Activated T-cell treated with anti-CD3 and anti-CD28 coated beads, Interleukin-2, amount 50 U/mL, for 24 hours (primary cell): ENCODE measurements around the gene PAM.

ENCODE experiments used
- DNase-seq: peaks from one replicate; pipeline ENCODE4 v3.0.0-alpha.2; 2020
- H3K27ac Mint-ChIP-seq: 2 replicates; pipeline ENCODE4 v1.8.0; 2020; ENCODE audit warnings: mild to moderate bottlenecking, mixed read lengths
- H3K27me3 Mint-ChIP-seq: 2 replicates; pipeline ENCODE4 v1.8.0; 2020; ENCODE audit warnings: mixed read lengths
- H3K36me3 Mint-ChIP-seq: 2 replicates; pipeline ENCODE4 v1.8.0; 2020; ENCODE audit warnings: low read depth, mixed read lengths
- H3K4me1 Mint-ChIP-seq: 2 replicates; pipeline ENCODE4 v1.8.0; 2020; ENCODE audit warnings: low read depth, mixed read lengths
- H3K4me3 Mint-ChIP-seq: 2 replicates; pipeline ENCODE4 v1.8.0; 2020; ENCODE audit warnings: mild to moderate bottlenecking, moderate library complexity, mixed read lengths
- H3K9me3 Mint-ChIP-seq: 2 replicates; pipeline ENCODE4 v1.8.0; 2020; ENCODE audit warnings: mixed read lengths

PAM gene

DNA sequence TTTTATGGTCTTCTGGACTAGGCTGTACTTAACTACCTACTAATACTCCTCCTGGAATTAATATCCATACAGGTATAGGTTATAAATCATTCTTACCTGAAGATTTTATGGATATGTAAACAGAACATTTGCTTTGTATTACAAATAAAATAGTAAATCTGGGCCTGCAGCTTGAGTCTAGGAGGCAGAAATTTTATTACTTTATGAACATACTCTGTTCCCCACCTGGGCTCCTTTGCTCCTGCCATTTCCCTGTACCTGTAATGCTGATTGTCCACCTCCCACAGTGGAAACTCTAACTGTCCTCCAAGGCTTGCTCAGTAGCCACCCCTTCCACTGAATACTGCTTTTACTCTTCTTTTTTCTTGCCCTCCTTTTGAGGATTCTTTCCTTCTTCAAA is 108.0 kb downstream of the PAM start:
- Mint-ChIP-seq H3K9me3 (no peaks in the 10 kb centered on the region), H3K4me1 (peaks cover 16% of the 10 kb centered on the region), H3K27me3 (peaks cover 18% of the 10 kb centered on the region), H3K4me3 (no peak overlapping the region), H3K27ac (no peak overlapping the region), H3K36me3 (peaks cover 18% of the 10 kb centered on the region)
- no peak for DNase-seq

DNA sequence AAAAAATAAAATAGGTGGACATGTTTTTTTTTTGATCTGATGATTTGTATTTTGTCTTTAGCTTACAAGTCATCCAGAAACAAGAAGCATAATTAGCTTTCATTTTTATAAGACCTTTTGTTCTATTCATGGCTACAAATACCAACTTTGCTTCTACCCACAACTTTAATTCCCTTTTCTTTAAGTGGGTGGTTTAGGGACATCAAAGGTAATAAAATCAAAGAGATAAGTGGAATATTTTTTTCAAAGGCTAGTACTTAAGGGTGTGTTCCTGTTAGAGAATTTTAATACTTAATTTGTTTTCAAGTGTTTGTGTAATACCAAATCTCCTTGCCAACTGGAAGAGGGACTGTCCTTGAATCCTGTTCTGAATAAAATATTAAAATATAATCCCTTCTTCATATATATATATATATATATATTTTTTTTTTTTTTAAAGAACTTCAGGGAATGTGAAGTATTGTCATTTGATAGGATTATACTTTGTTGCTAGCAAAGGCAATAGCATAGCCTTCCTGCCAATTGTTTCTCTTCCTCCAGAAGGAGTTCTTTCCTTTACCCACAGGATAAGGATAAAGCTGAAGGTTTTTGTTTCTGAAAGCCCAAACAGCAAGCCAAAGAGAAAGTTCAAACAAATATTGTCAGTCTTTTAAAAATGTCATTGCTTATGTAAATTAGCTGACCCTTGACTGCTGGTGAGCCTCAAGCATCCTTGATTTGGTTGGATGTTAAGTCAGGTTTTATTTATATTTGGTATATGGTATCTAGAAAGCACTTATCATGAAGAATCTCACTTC is 108.9 kb downstream of the PAM start:
- peaks cover 16% of the 10 kb centered on the region for H3K4me1 Mint-ChIP-seq
- DNase-seq, result no peak
- H3K4me3 Mint-ChIP-seq, result no peak overlapping the region
- peaks cover 18% of the 10 kb centered on the region for H3K27me3 Mint-ChIP-seq
- H3K36me3 Mint-ChIP-seq, result peaks cover 27% of the 10 kb centered on the region
- H3K9me3 Mint-ChIP-seq, result no peaks in the 10 kb centered on the region
- H3K27ac Mint-ChIP-seq, result no peak overlapping the region

DNA sequence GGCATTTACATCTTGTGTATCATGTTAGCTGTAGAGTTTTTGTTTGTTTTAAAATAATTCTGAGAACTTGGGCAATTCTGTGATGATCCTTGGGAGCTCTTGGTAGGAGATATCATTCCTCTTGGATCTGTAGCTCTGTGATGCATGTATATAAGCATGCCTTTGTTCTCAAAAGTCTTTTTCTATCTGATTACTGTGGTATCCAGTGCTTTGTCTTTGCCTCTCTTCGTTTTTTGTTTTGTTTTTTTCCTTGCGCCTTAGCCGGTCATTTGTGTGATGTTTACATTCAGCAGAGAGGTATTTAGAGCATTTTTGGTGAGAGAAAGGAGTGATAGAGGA is 110.0 kb downstream of the PAM start:
- peak overlapping the region; percentile 45 for H3K27ac Mint-ChIP-seq
- no peaks in the 10 kb centered on the region for H3K9me3 Mint-ChIP-seq
- DNase-seq, result no peak
- peaks cover 18% of the 10 kb centered on the region for H3K4me1 Mint-ChIP-seq
- H3K27me3 Mint-ChIP-seq, result peaks cover 18% of the 10 kb centered on the region
- peak overlapping the region; percentile 60 for H3K4me3 Mint-ChIP-seq
- peaks cover 36% of the 10 kb centered on the region for H3K36me3 Mint-ChIP-seq

DNA sequence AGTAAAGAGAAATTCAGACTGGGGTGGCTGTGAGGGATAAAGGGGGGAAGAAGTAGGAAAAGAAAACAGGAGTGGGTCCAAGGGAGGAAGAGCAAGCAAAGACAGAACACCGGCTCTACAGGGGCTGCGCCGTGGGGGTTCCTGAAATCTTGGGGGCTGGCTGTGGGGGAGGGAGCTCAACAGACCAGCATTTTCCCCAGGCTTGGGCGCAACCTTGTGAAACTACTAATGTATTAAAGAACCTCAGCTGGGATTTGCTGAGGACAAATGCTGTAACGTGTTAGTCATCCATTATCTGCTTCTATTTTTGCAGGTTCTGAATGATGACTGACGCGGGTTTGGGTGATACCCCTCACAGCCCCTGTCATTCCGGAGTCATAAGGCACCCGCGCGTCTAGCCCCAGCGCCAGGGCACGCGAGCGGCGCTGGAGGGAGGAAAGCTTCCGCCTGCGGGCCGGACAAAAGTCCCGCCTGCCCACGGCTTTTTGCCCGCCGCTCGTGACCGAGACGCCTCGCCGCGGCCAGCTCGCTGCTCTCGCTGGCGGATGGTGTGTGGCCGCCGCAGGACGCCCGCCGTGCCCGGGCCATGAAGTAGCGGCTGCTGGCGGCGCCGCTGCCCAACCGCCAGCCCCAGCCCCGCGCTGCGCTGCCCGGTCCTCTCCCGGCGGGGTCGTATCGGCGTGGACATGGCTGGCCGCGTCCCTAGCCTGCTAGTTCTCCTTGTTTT is 110.6 kb downstream of the PAM start:
- H3K27ac Mint-ChIP-seq, result peak overlapping the region; percentile 47
- peak overlapping the region; percentile 60 for H3K4me3 Mint-ChIP-seq
- peaks cover 40% of the 10 kb centered on the region for H3K36me3 Mint-ChIP-seq
- no peaks in the 10 kb centered on the region for H3K9me3 Mint-ChIP-seq
- peaks cover 18% of the 10 kb centered on the region for H3K4me1 Mint-ChIP-seq
- peaks cover 18% of the 10 kb centered on the region for H3K27me3 Mint-ChIP-seq
- DNase-seq, result peak; percentile 66

DNA sequence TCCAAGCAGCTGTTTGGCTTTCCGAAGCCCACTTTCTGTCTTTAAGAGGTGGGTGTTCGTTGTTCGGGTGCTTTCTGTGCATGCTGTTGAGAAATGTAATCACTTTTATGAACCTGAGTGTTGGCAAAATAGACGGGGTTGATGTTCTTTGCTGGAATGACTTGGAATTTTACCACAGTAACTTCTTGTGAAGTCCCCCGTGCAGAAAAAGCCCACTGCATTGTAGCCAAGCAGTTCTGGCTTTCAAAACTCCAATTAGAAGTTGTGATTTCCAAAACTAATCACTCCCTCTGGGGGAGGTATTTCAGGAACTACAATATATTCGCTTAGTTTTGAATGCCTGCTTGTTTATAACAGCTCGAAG is 111.1 kb downstream of the PAM start:
- Mint-ChIP-seq H3K9me3 (no peaks in the 10 kb centered on the region), H3K4me3 (peak overlapping the region; percentile 60), H3K27me3 (peaks cover 18% of the 10 kb centered on the region), H3K27ac (no peak overlapping the region), H3K36me3 (peaks cover 44% of the 10 kb centered on the region), H3K4me1 (peaks cover 18% of the 10 kb centered on the region)
- DNase-seq, result no peak

DNA sequence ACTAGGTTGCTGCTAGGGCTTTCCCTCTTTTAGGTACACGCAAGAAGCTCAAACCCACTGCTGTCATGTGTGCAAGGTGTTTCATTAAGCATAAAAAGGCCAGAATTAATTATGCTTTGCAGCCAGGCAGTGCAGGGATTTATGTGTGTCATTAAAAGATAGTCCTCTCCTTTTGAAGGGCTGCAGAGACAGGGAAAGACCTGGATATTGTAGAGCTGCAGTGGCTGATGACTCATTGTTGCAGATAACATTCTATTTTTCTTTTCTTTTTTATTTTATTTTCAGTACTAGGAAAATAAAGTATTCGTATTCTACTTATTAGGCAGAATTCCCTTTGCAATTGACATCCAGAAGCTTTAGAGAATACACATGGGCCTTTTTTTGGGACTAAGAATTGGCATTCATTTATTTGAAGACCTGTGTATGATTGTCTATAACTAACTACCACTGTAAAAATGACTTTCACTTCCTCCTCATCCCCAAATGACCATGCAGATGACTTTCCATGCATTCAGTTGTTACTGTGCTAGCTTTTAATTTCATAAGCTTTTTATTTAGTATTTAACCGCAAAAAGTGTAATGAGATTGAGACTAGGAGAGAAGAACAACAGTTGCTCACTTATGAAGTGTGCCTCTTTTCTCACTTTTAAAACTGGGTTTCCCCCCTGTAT is 113.0 kb downstream of the PAM start:
- H3K4me1 Mint-ChIP-seq, result peaks cover 18% of the 10 kb centered on the region
- H3K36me3 Mint-ChIP-seq, result peaks cover 55% of the 10 kb centered on the region
- no peak overlapping the region for H3K27ac Mint-ChIP-seq
- no peaks in the 10 kb centered on the region for H3K9me3 Mint-ChIP-seq
- peaks cover 18% of the 10 kb centered on the region for H3K27me3 Mint-ChIP-seq
- no peak for DNase-seq
- H3K4me3 Mint-ChIP-seq, result no peak overlapping the region

DNA sequence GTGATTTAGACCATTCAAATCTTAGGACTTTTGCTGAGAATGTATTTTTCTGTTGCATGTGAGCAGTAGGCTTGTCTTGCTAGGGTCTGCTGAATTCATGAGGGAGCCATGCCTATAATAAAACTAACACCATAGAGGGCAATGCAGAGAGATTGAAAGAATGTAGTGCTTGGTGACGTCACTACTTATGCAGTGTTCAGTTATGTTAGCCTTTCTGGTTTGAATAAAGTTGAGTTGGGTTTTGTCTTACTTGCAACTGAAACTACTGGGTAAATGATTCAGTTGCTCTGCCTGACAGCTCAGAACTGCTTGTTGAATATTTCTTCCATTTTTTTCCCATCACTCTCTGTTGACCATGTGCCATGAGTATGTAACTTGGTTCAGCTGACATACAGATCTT is 114.1 kb downstream of the PAM start:
- H3K4me3 Mint-ChIP-seq, result no peak overlapping the region
- H3K27ac Mint-ChIP-seq, result no peak overlapping the region
- peaks cover 18% of the 10 kb centered on the region for H3K4me1 Mint-ChIP-seq
- DNase-seq, result no peak
- H3K36me3 Mint-ChIP-seq, result peaks cover 65% of the 10 kb centered on the region
- H3K9me3 Mint-ChIP-seq, result no peaks in the 10 kb centered on the region
- H3K27me3 Mint-ChIP-seq, result peaks cover 18% of the 10 kb centered on the region

DNA sequence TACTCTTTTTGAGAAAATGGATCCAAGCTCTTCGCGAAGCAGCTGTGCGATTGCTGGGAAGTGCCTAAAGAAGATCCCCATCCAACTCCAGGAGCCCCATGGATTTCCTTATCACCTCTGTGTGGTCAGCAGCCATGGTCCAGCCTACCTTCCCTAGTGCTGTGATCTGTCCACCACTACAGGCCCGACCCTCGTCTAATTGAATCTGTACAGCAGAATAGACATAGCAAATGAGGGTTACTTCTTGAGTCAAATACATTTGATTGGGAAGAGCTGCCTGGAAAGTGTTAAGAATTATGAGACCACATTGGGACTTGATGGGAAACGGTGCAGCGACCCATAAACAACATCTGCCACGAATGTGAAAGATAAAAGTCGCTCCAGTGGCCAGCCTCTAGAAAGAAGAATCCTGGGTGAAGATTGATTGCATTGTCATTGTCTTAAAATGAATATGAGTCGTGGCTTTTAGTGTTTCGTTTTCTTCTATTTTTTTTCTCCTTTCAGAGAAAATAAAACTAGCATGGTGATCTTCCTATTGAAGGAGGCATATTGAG is 118.4 kb downstream of the PAM start:
- no peaks in the 10 kb centered on the region for H3K27me3 Mint-ChIP-seq
- peaks cover 3% of the 10 kb centered on the region for H3K4me1 Mint-ChIP-seq
- H3K9me3 Mint-ChIP-seq, result no peaks in the 10 kb centered on the region
- DNase-seq, result no peak
- peaks cover 60% of the 10 kb centered on the region for H3K36me3 Mint-ChIP-seq
- H3K27ac Mint-ChIP-seq, result no peak overlapping the region
- no peak overlapping the region for H3K4me3 Mint-ChIP-seq

DNA sequence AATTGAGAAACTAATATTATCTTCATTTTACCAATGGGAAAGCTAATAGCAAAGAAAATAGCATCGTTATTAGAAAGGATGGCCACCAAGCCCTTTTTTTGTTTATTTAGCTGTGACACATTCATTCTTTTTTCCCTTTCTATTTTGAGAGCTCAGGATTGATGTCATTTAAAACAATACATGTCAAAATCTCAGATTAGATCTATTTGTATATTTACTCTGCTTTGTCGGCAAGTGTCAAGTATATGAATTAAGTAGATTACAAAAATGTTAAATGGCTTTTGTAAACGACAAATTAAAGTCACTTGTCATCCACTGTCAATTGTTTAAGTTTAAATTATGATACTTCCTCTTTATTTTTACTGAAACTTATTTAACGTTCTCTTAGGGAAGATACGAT is 118.9 kb downstream of the PAM start:
- no peak overlapping the region for H3K27ac Mint-ChIP-seq
- H3K9me3 Mint-ChIP-seq, result no peaks in the 10 kb centered on the region
- H3K27me3 Mint-ChIP-seq, result no peaks in the 10 kb centered on the region
- peaks cover 55% of the 10 kb centered on the region for H3K36me3 Mint-ChIP-seq
- peaks cover 1% of the 10 kb centered on the region for H3K4me1 Mint-ChIP-seq
- no peak overlapping the region for H3K4me3 Mint-ChIP-seq
- DNase-seq, result no peak

DNA sequence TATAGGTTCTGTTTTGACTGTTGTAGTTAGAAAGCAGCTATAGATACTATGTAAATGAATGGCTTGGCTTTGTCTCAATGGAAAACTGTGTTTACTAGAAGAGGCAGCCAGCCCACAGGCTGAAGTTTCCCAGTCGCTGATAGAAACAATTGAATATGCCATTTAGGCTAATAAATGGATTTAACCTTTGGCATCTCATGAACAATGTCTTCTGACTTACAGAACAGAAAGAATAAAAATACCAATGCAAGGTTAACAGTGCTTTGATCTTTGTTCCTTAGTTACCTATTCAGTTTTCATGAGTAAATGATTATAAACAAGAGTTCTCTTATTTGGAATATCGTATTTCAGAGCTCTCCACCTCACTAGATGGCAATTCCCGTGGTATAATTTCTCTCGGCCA is 120.6 kb downstream of the PAM start:
- Mint-ChIP-seq H3K27ac (no peak overlapping the region), H3K27me3 (no peaks in the 10 kb centered on the region), H3K36me3 (peaks cover 48% of the 10 kb centered on the region), H3K9me3 (no peaks in the 10 kb centered on the region), H3K4me3 (no peak overlapping the region), H3K4me1 (no peaks in the 10 kb centered on the region)
- DNase-seq, result no peak

DNA sequence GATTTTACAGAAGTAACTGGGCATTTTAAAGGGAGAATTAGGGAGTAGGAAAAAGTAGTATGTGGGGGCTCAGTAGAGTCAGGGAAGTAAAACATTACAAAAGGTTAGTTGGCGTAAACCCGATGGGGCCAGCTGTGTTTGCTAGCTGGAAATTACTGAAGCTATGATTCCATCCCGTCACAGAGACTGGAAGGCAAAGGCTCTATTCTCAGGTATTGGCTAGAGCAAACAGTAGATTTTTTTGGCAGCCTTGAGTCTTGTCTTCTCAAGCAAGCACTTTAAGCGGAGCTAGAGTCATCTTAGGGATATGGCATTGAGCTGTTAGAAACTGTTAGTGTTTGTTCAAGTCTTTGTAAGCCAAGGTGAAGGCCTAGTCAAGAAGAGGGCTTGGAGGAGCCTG is 121.5 kb downstream of the PAM start:
- H3K36me3 Mint-ChIP-seq, result peaks cover 45% of the 10 kb centered on the region
- H3K27me3 Mint-ChIP-seq, result no peaks in the 10 kb centered on the region
- no peak overlapping the region for H3K27ac Mint-ChIP-seq
- no peaks in the 10 kb centered on the region for H3K9me3 Mint-ChIP-seq
- no peak for DNase-seq
- H3K4me1 Mint-ChIP-seq, result no peaks in the 10 kb centered on the region
- no peak overlapping the region for H3K4me3 Mint-ChIP-seq

DNA sequence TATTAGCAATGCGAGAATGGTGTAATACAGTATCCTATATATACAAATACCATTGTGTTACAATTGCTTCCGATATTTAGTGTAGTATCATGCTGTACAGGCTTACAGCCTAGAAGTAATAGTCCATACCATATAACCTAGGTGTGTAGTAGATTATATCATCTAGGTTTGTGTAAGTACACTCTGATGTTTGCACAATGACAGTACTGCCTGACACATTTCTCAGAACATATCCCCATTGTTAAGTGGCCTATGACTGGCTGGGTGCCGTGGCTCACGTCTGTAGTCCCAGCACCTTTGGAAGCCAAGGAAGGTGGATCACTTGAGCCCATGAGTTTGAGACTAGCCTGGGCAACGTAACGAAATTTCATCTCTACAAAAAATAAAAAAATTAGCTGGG is 124.6 kb downstream of the PAM start:
- Mint-ChIP-seq H3K4me3 (no peak overlapping the region), H3K9me3 (no peaks in the 10 kb centered on the region)
- DNase-seq, result no peak

DNA sequence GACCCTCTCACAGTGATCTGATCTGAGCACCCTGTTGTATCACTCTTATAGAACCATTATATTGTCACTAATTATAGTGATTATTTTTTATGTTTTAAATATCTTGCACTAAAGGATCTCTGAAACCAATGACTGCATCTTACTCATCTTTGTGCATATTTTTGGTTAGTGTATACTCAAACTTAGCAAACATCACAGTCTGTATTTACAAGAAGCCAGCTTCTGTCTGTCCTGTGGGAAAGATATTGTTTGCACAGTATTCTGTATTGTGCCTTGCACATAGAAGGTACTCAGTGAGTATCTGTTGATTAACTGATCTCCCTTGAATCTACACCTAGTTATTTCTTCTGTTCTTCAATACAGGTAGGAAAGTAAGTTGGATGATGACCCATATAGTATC is 131.5 kb downstream of the PAM start:
- no peak for DNase-seq
- no peaks in the 10 kb centered on the region for H3K9me3 Mint-ChIP-seq
- peaks cover 27% of the 10 kb centered on the region for H3K36me3 Mint-ChIP-seq
- H3K27me3 Mint-ChIP-seq, result no peaks in the 10 kb centered on the region
- peaks cover 10% of the 10 kb centered on the region for H3K4me1 Mint-ChIP-seq
- H3K4me3 Mint-ChIP-seq, result no peak overlapping the region
- no peak overlapping the region for H3K27ac Mint-ChIP-seq

More for the DNA sequence above, 124.6 kb downstream of the PAM start:
- Mint-ChIP-seq H3K27me3 (no peaks in the 10 kb centered on the region), H3K4me1 (no peaks in the 10 kb centered on the region), H3K36me3 (peaks cover 41% of the 10 kb centered on the region), H3K27ac (no peak overlapping the region)

DNA sequence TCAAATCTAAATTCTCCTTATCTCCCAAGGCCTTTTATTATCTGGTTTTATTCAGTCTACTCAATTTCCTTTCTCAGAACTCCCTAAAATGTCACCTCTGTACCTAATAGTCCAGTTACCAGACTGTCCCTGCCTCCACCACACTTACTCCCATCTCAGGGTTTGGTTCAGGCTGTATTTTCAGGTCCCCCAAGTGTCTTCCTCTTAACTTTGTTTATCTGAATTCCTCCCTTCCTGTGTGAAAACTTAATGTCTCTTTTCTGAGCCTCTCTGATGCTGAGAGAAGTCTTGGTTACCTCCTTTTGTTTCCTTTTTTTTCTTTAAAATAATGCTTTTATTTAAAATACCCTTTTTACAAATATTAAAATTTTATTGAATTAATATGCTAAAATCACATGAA is 133.4 kb downstream of the PAM start:
- Mint-ChIP-seq H3K4me3 (no peak overlapping the region), H3K4me1 (peaks cover 10% of the 10 kb centered on the region), H3K27me3 (no peaks in the 10 kb centered on the region), H3K9me3 (no peaks in the 10 kb centered on the region), H3K36me3 (peaks cover 20% of the 10 kb centered on the region), H3K27ac (no peak overlapping the region)
- no peak for DNase-seq

DNA sequence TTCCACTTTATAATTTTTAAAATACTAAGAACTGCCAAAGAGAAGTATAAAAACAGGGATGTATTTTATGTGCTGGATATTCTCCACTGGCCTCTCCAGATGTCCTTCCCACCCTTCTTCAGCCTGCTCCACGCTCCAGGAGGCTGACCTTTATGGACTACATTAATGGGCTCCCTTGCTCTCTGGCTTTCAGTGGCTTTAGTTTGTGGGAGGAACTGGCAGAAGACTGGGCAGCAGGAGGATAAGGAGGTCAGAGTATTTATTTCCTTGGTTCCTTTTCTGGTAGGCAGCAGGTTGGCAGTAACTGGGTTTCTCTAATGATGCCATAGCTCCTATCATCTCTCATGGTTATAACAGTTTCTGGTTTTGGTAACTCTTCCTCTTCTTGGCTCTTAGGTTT is 133.9 kb downstream of the PAM start:
- Mint-ChIP-seq H3K27ac (no peak overlapping the region), H3K9me3 (no peaks in the 10 kb centered on the region), H3K27me3 (no peaks in the 10 kb centered on the region), H3K36me3 (peaks cover 23% of the 10 kb centered on the region), H3K4me1 (peaks cover 10% of the 10 kb centered on the region), H3K4me3 (no peak overlapping the region)
- no peak for DNase-seq
